HFFc6 (cell line): ENCODE data around the gene RALBP1. TPM values are rescaled to one million over a fixed set of nuclear protein-coding genes. Genes with fewer than 3 reads are reported as not detected.

Source experiments
- DNase-seq: peaks from one replicate; pipeline ENCODE4 v3.0.0-alpha.2; 2018
- H3K27ac Mint-ChIP-seq: 2 replicates; pipeline ENCODE4 v1.8.0; 2020; ENCODE audit warnings: mild to moderate bottlenecking, mixed read lengths
- H3K27me3 Mint-ChIP-seq: 2 replicates; pipeline ENCODE4 v1.8.0; 2021; ENCODE audit warnings: mild to moderate bottlenecking, moderate library complexity, mixed read lengths; ENCODE audit not compliant: insufficient read depth
- H3K36me3 Mint-ChIP-seq: 2 replicates; pipeline ENCODE4 v1.8.0; 2021; ENCODE audit warnings: low read depth, mixed read lengths
- H3K4me1 Mint-ChIP-seq: 2 replicates; pipeline ENCODE4 v1.8.0; 2020; ENCODE audit warnings: low read depth, mixed read lengths
- H3K4me3 Mint-ChIP-seq: 2 replicates; pipeline ENCODE4 v1.8.0; 2020; ENCODE audit warnings: mild to moderate bottlenecking, moderate library complexity, mixed read lengths
- H3K9me3 Mint-ChIP-seq: 2 replicates; pipeline ENCODE4 v1.8.0; 2020; ENCODE audit warnings: mild to moderate bottlenecking, mixed read lengths
- total RNA-seq, 6 experiments: library from RNA; stranded (reverse); fragmentation: NEBNext Ultra II Directional; extraction: Animal tissue kit (Norgen Biotek cat#: 25700); gene quantifications; 2 replicates in 1 of 6; 3 replicates in 5 of 6; pipeline ENCODE4 v1.2.3, GENCODE V29; 2021
- TF ChIP-seq, protein P1 (sequence below): fragments of 200-600 bp; sonication (generic); IDR thresholded peaks from 2 replicates; pipeline ENCODE4 v1.5.0; 2021; ENCODE audit warnings: antibody characterized with exemption, mild to moderate bottlenecking

Gene RALBP1
- total RNA-seq, 6 experiments from 2014 or later, result 56.9 to 62.8 (median 59.0) TPM

DNA sequence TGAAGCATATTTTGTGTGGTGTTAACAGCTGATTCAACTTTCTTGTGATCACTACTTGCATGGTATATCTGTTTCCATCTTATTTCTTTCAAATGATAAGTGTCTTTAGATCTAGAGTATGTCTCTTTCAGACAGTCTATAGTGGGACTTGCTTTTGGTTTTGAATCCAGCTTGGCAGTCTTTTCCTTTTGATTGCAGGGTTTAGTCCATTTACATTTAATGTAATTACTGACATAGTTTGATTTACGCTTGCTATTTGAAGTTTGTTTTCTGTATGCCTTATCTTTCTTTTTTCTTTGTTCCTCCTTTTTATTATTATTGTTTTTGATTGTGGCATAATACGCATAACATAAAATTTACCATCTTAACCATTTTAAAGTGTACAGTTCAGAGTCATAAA is 9.2 kb upstream of the RALBP1 start:
- no peak for DNase-seq
- H3K27ac Mint-ChIP-seq, result no peak overlapping the region
- H3K4me3 Mint-ChIP-seq, result no peak overlapping the region
- TF ChIP-seq, protein P1, sequence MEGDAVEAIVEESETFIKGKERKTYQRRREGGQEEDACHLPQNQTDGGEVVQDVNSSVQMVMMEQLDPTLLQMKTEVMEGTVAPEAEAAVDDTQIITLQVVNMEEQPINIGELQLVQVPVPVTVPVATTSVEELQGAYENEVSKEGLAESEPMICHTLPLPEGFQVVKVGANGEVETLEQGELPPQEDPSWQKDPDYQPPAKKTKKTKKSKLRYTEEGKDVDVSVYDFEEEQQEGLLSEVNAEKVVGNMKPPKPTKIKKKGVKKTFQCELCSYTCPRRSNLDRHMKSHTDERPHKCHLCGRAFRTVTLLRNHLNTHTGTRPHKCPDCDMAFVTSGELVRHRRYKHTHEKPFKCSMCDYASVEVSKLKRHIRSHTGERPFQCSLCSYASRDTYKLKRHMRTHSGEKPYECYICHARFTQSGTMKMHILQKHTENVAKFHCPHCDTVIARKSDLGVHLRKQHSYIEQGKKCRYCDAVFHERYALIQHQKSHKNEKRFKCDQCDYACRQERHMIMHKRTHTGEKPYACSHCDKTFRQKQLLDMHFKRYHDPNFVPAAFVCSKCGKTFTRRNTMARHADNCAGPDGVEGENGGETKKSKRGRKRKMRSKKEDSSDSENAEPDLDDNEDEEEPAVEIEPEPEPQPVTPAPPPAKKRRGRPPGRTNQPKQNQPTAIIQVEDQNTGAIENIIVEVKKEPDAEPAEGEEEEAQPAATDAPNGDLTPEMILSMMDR, result no peak
- peaks cover 12% of the 10 kb centered on the region for H3K4me1 Mint-ChIP-seq
- peaks cover 12% of the 10 kb centered on the region for H3K9me3 Mint-ChIP-seq
- peaks cover 13% of the 10 kb centered on the region for H3K27me3 Mint-ChIP-seq
- peaks cover 9% of the 10 kb centered on the region for H3K36me3 Mint-ChIP-seq

DNA sequence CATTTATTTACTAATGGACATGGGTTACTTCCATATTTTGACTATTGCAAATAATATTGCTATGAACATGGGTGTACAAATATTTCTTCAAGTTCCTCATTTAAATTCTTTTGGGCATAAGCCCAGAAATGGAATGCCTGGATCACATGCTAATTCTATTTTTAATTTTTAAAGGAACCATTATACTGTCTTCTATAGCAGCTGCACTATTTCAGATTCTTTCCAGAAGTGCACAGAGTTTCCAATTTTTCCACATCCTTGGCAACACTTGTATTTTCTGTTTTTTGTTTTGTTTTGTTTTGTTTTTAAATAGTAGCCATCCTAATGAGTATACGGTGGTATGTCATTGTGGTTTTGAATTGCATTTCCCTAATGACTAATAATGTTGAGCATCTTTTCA is 8.5 kb upstream of the RALBP1 start:
- no peak overlapping the region for H3K27ac Mint-ChIP-seq
- peaks cover 8% of the 10 kb centered on the region for H3K27me3 Mint-ChIP-seq
- peaks cover 9% of the 10 kb centered on the region for H3K36me3 Mint-ChIP-seq
- H3K9me3 Mint-ChIP-seq, result peaks cover 12% of the 10 kb centered on the region
- TF ChIP-seq, protein P1, result no peak
- peak; percentile 8 for DNase-seq
- H3K4me3 Mint-ChIP-seq, result no peak overlapping the region
- H3K4me1 Mint-ChIP-seq, result peaks cover 12% of the 10 kb centered on the region

DNA sequence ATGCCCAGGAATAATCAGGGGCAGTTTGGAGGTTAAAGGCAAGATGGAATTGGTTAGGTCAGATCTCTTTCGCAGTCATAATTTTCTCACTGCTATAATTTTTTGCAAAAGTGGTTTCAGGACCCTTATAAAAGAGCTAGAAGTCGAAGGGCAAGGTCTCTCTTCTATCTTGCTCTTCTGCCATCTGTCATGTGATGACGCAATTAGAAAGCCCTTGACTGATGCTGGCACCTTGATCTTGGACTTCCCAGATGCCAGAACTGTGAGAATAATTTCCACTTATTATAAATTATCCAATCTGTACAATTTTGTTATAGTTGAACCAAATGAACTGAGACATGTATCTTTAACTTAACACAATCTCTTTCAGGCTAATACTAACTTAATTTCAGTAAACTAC is 6.3 kb upstream of the RALBP1 start:
- H3K36me3 Mint-ChIP-seq, result peaks cover 9% of the 10 kb centered on the region
- no peak for DNase-seq
- peaks cover 12% of the 10 kb centered on the region for H3K9me3 Mint-ChIP-seq
- no peak overlapping the region for H3K27ac Mint-ChIP-seq
- no peak overlapping the region for H3K4me3 Mint-ChIP-seq
- peaks cover 16% of the 10 kb centered on the region for H3K4me1 Mint-ChIP-seq
- H3K27me3 Mint-ChIP-seq, result 0 out of 2 replicates have a peak, but pooled peaks cover 3% of the 10 kb centered on the region
- TF ChIP-seq, protein P1, result no peak

DNA sequence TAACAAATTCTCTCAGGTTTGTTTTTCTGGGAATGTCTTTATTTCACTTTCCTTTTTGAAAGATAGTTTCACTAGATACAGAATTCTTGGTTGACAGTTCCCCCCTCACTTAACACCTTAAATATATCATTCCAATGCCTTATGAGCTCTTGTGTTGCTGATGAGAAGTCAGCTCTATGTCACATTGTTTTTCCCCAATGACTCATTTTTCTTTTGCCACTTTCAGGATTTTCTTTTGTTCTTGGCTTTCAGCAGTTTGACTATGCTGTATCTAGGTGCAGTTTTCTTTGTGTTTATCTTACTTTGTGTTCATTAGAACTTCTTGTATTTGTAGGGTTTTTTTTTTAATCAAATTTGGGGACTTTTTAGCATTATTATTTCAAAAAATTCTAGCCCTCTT is 5.6 kb upstream of the RALBP1 start:
- H3K4me3 Mint-ChIP-seq, result no peak overlapping the region
- TF ChIP-seq, protein P1, result no peak
- no peak overlapping the region for H3K27ac Mint-ChIP-seq
- no peak for DNase-seq
- H3K4me1 Mint-ChIP-seq, result peaks cover 22% of the 10 kb centered on the region
- H3K27me3 Mint-ChIP-seq, result 0 out of 2 replicates have a peak, but pooled peaks cover 3% of the 10 kb centered on the region
- H3K9me3 Mint-ChIP-seq, result peaks cover 12% of the 10 kb centered on the region
- H3K36me3 Mint-ChIP-seq, result peaks cover 9% of the 10 kb centered on the region

GRCh38 chr18:9474108-9474982 is 968 bp upstream of the RALBP1 start:
- peaks cover 15% of the 10 kb centered on the region for H3K36me3 Mint-ChIP-seq
- H3K9me3 Mint-ChIP-seq, result no peaks in the 10 kb centered on the region
- 0 out of 2 replicates have a peak, but pooled peaks cover 3% of the 10 kb centered on the region for H3K27me3 Mint-ChIP-seq
- peaks cover 35% of the 10 kb centered on the region for H3K4me1 Mint-ChIP-seq
- TF ChIP-seq, protein P1, result no peak
- DNase-seq, result peak; percentile 74
- H3K4me3 Mint-ChIP-seq, result peak overlapping the region; percentile 91
- H3K27ac Mint-ChIP-seq, result peak overlapping the region; percentile 91
